Rectal smooth muscle tissue (tissue), 1 donor: ENCODE results near the gene UGGT1.
"Not testable (repeated sequence)": the region's sequence is repeated elsewhere in the genome, so short reads cannot be mapped to it uniquely, and the experiment has no call there.

ENCODE experiments used
- H3K27ac ChIP-seq: one replicate; pipeline ENCODE4 v1.7.0; 2013; ENCODE audit warnings: low read depth, low read length, inconsistent platforms
- H3K27me3 ChIP-seq: one replicate; pipeline ENCODE4 v1.7.0; 2013; ENCODE audit warnings: low read length; ENCODE audit not compliant: control insufficient read depth, insufficient read depth
- H3K36me3 ChIP-seq: one replicate; pipeline ENCODE4 v1.7.0; 2013; ENCODE audit warnings: low read length; ENCODE audit not compliant: control insufficient read depth, insufficient read depth
- H3K4me1 ChIP-seq: one replicate; pipeline ENCODE4 v1.7.0; 2013; ENCODE audit warnings: low read length; ENCODE audit not compliant: control insufficient read depth, insufficient read depth
- H3K4me3 ChIP-seq: one replicate; pipeline ENCODE4 v1.7.0; 2013; ENCODE audit warnings: low read length
- H3K9ac ChIP-seq: one replicate; pipeline ENCODE4 v1.7.0; 2013; ENCODE audit warnings: low read length

The UGGT1 gene

DNA sequence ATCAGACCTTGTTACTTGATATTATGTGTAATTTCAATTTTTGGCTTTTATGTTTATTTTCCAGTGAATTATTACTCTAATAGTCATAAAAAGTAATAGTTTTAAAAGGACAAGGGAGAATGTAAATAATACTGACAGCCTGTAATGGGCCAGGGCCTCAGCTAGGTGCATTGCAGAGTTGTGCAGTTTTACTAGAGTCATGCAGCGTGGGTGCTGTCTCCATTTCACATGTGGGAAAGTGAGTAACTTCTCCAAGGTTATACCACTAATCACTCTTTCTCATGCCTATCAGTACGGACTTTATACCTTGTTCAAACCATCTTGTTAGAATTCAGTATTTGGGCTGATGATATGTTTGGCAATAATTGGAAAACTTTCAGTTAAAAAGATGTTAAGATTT, 73.3 kb downstream of the UGGT1 start:
- peaks cover 17% of the 10 kb centered on the region for H3K36me3 ChIP-seq

GRCh38 chr2:128166746-128167353, 75.8 kb downstream of the UGGT1 start:
- H3K4me1 ChIP-seq = no peaks in the 10 kb centered on the region
- no peak overlapping the region for H3K9ac ChIP-seq
- H3K4me3 ChIP-seq = no peak overlapping the region
- no peaks in the 10 kb centered on the region for H3K27me3 ChIP-seq
- H3K27ac ChIP-seq = no peak overlapping the region
- H3K36me3 ChIP-seq = peaks cover 11% of the 10 kb centered on the region

More for the DNA sequence above, 73.3 kb downstream of the UGGT1 start:
- Histone ChIP-seq H3K27me3 (no peaks in the 10 kb centered on the region), H3K27ac (no peak overlapping the region), H3K4me3 (no peak overlapping the region), H3K9ac (no peak overlapping the region), H3K4me1 (no peaks in the 10 kb centered on the region)

GRCh38 chr2:128169094-128169493, 78.1 kb downstream of the UGGT1 start:
- Histone ChIP-seq H3K9ac (no peak overlapping the region), H3K36me3 (peaks cover 10% of the 10 kb centered on the region), H3K27me3 (no peaks in the 10 kb centered on the region), H3K27ac (no peak overlapping the region), H3K4me1 (no peaks in the 10 kb centered on the region), H3K4me3 (no peak overlapping the region)

GRCh38 chr2:128169497-128169896, 78.5 kb downstream of the UGGT1 start:
- H3K27ac ChIP-seq = no peak overlapping the region
- H3K4me1 ChIP-seq = no peaks in the 10 kb centered on the region
- H3K27me3 ChIP-seq = no peaks in the 10 kb centered on the region
- no peak overlapping the region for H3K9ac ChIP-seq
- H3K4me3 ChIP-seq = no peak overlapping the region
- H3K36me3 ChIP-seq = peaks cover 10% of the 10 kb centered on the region

GRCh38 chr2:128169933-128170709, 79.1 kb downstream of the UGGT1 start:
- no peak overlapping the region for H3K27ac ChIP-seq
- peaks cover 9% of the 10 kb centered on the region for H3K36me3 ChIP-seq
- no peaks in the 10 kb centered on the region for H3K27me3 ChIP-seq
- H3K9ac ChIP-seq = no peak overlapping the region
- H3K4me3 ChIP-seq = no peak overlapping the region
- H3K4me1 ChIP-seq = no peaks in the 10 kb centered on the region

DNA sequence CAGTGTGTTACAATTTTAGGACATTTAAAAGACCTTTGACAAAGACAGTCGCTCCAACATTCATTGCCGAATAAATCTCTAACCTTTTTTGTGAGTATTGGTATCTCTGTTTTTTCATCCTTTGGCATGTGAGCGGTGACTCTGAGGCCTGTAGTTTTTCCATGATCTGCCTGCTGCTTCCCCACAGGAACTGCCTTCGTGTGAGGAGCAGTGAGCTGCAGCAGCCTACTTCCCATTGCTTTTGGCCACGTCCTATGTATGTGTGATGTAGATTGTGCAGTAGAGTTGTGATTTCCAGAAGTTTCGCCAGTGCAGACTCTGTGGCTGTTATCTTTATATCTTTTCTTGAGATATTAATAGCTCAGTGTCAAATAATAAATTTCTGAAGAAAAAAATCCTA, 79.8 kb downstream of the UGGT1 start:
- no peaks in the 10 kb centered on the region for H3K27me3 ChIP-seq
- no peaks in the 10 kb centered on the region for H3K4me1 ChIP-seq
- no peak overlapping the region for H3K4me3 ChIP-seq
- H3K27ac ChIP-seq = no peak overlapping the region
- H3K36me3 ChIP-seq = peaks cover 8% of the 10 kb centered on the region
- H3K9ac ChIP-seq = no peak overlapping the region

- H3K4me3 ChIP-seq = no peak overlapping the region
- no peaks in the 10 kb centered on the region for H3K27me3 ChIP-seq
- peaks cover 10% of the 10 kb centered on the region for H3K36me3 ChIP-seq
- no peaks in the 10 kb centered on the region for H3K4me1 ChIP-seq
- no peak overlapping the region for H3K27ac ChIP-seq
- no peak overlapping the region for H3K9ac ChIP-seq
Observed at GRCh38 chr2:128172191-128172590, 81.2 kb downstream of the UGGT1 start.

DNA sequence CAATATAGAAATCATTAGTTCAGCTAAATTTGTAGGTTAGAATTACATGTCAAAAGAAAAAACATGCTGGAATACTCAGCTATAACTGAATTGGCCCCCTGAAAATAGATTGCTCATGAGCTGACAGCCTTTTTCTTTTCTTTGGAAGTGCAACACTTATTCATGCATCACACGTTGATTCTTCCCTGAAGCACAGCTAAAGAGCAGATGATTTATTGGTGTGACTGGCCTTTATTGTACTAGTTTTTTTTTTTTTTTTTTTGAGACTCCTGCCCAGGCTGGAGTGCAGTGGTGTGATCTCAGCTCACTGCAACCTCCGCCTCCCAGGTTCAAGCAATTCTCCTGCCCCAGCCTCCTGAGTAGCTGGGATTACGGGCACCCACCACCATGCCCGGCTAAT, 83.1 kb downstream of the UGGT1 start:
- H3K4me3 ChIP-seq, H3K9ac ChIP-seq, H3K27ac ChIP-seq, H3K27me3 ChIP-seq, H3K4me1 ChIP-seq: not testable (repeated sequence)
- peaks cover 17% of the 10 kb centered on the region for H3K36me3 ChIP-seq

- Histone ChIP-seq H3K36me3 (peaks cover 21% of the 10 kb centered on the region), H3K9ac (no peak overlapping the region), H3K4me1 (peaks cover 7% of the 10 kb centered on the region), H3K27me3 (no peaks in the 10 kb centered on the region), H3K4me3 (no peak overlapping the region), H3K27ac (no peak overlapping the region)
Observed at GRCh38 chr2:128177315-128177714, 86.3 kb downstream of the UGGT1 start.

- Histone ChIP-seq H3K9ac (no peak overlapping the region), H3K27me3 (no peaks in the 10 kb centered on the region), H3K27ac (peak overlapping the region; percentile 60), H3K4me1 (peaks cover 7% of the 10 kb centered on the region), H3K36me3 (peaks cover 18% of the 10 kb centered on the region), H3K4me3 (no peak overlapping the region)
Observed at GRCh38 chr2:128178149-128178649, 87.2 kb downstream of the UGGT1 start.

DNA sequence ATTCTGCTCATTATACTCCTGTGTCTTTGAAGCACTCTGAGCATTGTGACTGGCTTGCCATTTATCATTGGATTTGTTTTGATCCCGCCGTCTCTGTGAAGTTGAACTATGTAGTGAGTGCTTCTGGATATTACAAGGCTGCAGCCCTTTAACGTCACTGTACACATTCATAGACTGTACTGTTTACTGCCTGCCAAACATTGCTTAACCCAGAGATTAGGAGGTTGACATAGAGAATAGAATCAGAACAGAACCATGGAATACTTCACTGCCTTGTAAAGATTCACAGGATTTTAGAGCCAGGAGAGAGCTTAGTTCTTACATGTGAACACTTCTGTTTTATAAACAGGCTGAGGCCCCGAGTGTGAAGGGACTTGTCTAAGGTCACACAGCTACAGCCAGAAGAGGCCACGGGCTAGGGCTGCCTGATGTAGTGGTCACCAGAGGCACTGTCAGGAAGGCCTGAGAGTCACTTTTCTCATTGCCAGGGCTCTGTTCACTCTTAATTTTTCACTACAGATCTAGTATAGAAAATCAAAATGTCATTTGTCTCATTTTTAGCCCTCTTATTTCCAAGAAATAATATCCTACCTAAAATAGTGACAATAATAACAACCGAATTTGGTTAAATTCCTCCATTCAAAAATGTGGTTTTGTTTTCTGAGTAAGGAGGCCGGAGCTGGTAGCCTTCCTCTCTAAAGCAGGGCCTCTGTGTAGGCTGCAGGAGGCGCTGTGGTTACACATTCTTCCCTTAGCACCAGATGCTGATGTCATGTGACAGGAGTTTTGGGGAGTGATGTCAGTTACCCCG, 87.9 kb downstream of the UGGT1 start:
- peak overlapping the region; percentile 83 for H3K27ac ChIP-seq
- peaks cover 21% of the 10 kb centered on the region for H3K36me3 ChIP-seq
- H3K9ac ChIP-seq = no peak overlapping the region
- no peaks in the 10 kb centered on the region for H3K27me3 ChIP-seq
- H3K4me3 ChIP-seq = no peak overlapping the region
- H3K4me1 ChIP-seq = peaks cover 10% of the 10 kb centered on the region

- no peak overlapping the region for H3K9ac ChIP-seq
- no peaks in the 10 kb centered on the region for H3K27me3 ChIP-seq
- no peak overlapping the region for H3K4me3 ChIP-seq
- peaks cover 10% of the 10 kb centered on the region for H3K4me1 ChIP-seq
- H3K27ac ChIP-seq = peak overlapping the region; percentile 58
- H3K36me3 ChIP-seq = peaks cover 21% of the 10 kb centered on the region
Observed at GRCh38 chr2:128179461-128179755, 88.4 kb downstream of the UGGT1 start.
